Right atrium auricular region (tissue), 2 donors: ENCODE results near the gene TSPAN9. TPM values are rescaled to one million over a fixed set of nuclear protein-coding genes. Genes with fewer than 3 reads are reported as not detected.
A peak's percentile ranks its signal among the peaks of the same experiment; 100 is the strongest.

ENCODE experiments used
- DNase-seq: peaks from one replicate; pipeline ENCODE4 v3.0.0-alpha.2; 2019; ENCODE audit warnings: low spot score
- H3K27ac ChIP-seq, 2 donors: fragments of 200-600 bp; sonication (generic); 1 replicate in 1 of 2; 2 replicates in 1 of 2; pipeline ENCODE4 v1.5.1; 2016 to 2019
- H3K27me3 ChIP-seq, 2 donors: fragments of 200-600 bp; sonication (generic); one replicate each; pipeline versions ENCODE4 v1.5.1 to v1.6.0; 2017 to 2019
- H3K36me3 ChIP-seq: fragments of 200-600 bp; sonication (generic); one replicate; pipeline ENCODE4 v1.5.1; 2016
- H3K4me1 ChIP-seq, 2 donors: fragments of 200-600 bp; sonication (generic); one replicate each; pipeline versions ENCODE4 v1.5.1 to v1.6.0; 2017 to 2019
- H3K4me3 ChIP-seq, 2 donors: fragments of 200-600 bp; sonication (generic); 1 replicate in 1 of 2; 2 replicates in 1 of 2; pipeline ENCODE4 v1.5.1; 2017 to 2019; ENCODE audit warnings: mild to moderate bottlenecking in 1 of 2, moderate library complexity in 1 of 2
- H3K9me3 ChIP-seq, 2 donors: fragments of 200-600 bp; sonication (generic); one replicate each; pipeline ENCODE4 v1.5.1; 2019
- total RNA-seq, 2 donors: library from RNA; depleted of rRNA; stranded (reverse); fragments of >200 nt; gene quantifications; one replicate each; pipeline ENCODE4 v1.1.0, GENCODE V29; 2016
- TF ChIP-seq, protein P1 (sequence below), 2 donors: fragments of 200-600 bp; sonication (generic); IDR thresholded peaks; one replicate each; pipeline ENCODE4 v1.5.1; 2019; ENCODE audit warnings: antibody characterized with exemption in 2 of 2

Gene TSPAN9
- total RNA-seq, 2 donors from 2014 or later, result 103 to 185 TPM

DNA sequence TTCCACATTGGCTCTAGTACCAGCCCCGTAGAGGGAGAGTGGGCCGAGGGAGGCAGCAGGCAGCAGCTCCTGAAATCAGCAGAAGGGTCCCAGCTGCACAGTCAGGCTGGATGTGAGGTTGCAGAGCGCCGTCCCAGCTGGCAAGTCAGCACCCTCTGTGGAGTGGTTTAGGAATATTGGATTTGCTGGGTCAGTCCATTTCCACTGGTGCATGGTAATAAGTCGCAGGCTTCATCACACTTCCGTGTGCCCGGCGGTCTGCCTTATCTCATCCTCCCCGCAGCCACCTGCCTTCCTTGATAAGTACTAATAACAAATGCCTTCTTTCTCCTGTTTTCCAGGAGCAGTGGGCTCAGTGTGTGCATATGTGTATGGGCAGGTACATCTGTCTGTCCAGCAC, 112.9 kb downstream of the TSPAN9 start:
- TF ChIP-seq, protein P1, sequence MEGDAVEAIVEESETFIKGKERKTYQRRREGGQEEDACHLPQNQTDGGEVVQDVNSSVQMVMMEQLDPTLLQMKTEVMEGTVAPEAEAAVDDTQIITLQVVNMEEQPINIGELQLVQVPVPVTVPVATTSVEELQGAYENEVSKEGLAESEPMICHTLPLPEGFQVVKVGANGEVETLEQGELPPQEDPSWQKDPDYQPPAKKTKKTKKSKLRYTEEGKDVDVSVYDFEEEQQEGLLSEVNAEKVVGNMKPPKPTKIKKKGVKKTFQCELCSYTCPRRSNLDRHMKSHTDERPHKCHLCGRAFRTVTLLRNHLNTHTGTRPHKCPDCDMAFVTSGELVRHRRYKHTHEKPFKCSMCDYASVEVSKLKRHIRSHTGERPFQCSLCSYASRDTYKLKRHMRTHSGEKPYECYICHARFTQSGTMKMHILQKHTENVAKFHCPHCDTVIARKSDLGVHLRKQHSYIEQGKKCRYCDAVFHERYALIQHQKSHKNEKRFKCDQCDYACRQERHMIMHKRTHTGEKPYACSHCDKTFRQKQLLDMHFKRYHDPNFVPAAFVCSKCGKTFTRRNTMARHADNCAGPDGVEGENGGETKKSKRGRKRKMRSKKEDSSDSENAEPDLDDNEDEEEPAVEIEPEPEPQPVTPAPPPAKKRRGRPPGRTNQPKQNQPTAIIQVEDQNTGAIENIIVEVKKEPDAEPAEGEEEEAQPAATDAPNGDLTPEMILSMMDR (IDR thresholded peaks at IDR 0.05), result no peak
- no peak for DNase-seq

DNA sequence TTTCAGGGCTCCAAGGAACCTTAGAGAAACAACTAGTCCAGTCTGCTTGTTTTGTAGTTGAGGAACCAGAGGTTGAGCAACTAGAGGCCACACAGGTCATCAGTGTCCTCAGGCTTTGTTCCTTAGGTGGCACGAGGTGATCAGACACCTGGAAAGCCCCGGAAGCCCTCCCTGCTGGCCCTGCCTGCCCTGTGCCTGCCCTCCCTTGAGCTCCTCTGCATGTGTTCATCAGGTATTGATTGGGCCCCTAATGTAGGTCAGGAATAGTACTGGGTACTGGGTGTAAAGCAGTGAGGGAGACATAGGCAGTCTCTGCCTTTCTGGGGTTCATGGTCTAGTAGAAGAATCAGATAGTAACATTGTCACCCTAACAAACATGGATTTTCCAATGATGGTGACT, 114.3 kb downstream of the TSPAN9 start:
- Histone ChIP-seq H3K36me3 (no peaks in the 10 kb centered on the region), H3K4me1 (peaks cover 0 to 60% of the 10 kb centered on the region in 2 donors), H3K27me3 (no peaks in the 10 kb centered on the region), H3K9me3 (no peaks in the 10 kb centered on the region), H3K27ac (no peak overlapping the region), H3K4me3 (no peak overlapping the region)
- no peak for DNase-seq
- TF ChIP-seq, protein P1 (IDR thresholded peaks at IDR 0.05), result no peak

More for the DNA sequence above, 112.9 kb downstream of the TSPAN9 start:
- H3K9me3 ChIP-seq, result no peaks in the 10 kb centered on the region
- H3K27me3 ChIP-seq, result no peaks in the 10 kb centered on the region
- H3K27ac ChIP-seq, result peak overlapping the region in 1 of 2 donors; percentile 10
- H3K4me3 ChIP-seq, result no peak overlapping the region
- H3K36me3 ChIP-seq, result no peaks in the 10 kb centered on the region
- H3K4me1 ChIP-seq, result peaks cover 0 to 73% of the 10 kb centered on the region in 2 donors

- Histone ChIP-seq H3K4me1 (peaks cover 0 to 52% of the 10 kb centered on the region in 2 donors), H3K27me3 (no peaks in the 10 kb centered on the region), H3K4me3 (no peak overlapping the region), H3K36me3 (no peaks in the 10 kb centered on the region), H3K9me3 (no peaks in the 10 kb centered on the region), H3K27ac (no peak overlapping the region)
- TF ChIP-seq, protein P1 (IDR thresholded peaks at IDR 0.05), result no peak
- DNase-seq, result no peak
Observed at GRCh38 chr12:3192221-3192620, 115.0 kb downstream of the TSPAN9 start.

- Histone ChIP-seq H3K4me1 (peaks cover 0 to 43% of the 10 kb centered on the region in 2 donors), H3K27me3 (no peaks in the 10 kb centered on the region), H3K36me3 (no peaks in the 10 kb centered on the region), H3K27ac (no peak overlapping the region), H3K4me3 (no peak overlapping the region), H3K9me3 (no peaks in the 10 kb centered on the region)
- DNase-seq, result no peak
- TF ChIP-seq, protein P1 (IDR thresholded peaks at IDR 0.05), result no peak
Observed at GRCh38 chr12:3193131-3193530, 116.0 kb downstream of the TSPAN9 start.

DNA sequence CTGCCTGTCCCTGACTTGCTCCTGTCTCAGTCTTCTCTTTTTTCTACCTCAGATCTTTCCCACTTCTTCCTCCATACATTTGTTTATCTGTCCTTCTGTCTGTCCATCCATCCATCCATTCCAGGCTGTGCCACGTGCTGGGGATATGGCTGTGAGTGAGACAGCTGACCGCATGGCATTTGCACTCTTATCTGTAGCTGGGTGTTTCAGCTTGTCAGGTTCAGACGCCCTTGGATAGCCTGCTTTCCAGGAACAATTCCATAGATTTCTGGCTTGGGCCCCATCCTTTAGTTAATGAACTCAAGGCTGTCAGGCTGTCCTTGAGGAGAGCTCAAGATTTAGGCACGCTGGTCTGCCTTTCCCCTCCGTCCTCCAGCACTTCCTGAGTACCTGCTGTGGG, 116.6 kb downstream of the TSPAN9 start:
- no peak for DNase-seq
- Histone ChIP-seq H3K27ac (no peak overlapping the region), H3K9me3 (no peaks in the 10 kb centered on the region), H3K36me3 (no peaks in the 10 kb centered on the region), H3K27me3 (no peaks in the 10 kb centered on the region), H3K4me3 (no peak overlapping the region), H3K4me1 (peaks cover 0 to 37% of the 10 kb centered on the region in 2 donors)
- TF ChIP-seq, protein P1 (IDR thresholded peaks at IDR 0.05), result no peak

DNA sequence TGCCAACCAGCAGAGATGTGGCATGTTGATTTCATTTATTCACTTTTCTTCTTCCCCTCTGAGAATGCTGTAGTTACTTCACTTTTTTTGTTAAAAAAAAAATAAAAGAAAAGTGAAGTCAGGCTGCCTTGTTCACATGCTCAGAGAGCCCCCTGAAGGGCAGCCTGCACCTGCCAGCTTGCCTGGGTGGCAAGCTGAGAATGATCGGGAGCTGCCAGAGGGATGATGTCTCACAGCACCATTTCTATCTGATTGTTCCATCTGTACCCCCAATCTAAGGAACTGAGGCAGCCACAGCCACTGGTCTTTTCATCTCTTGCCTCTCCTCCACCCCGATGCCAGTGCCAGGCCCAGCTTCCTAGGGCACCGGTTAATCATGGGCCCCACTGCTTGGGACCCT, 118.2 kb downstream of the TSPAN9 start:
- DNase-seq, result no peak
- Histone ChIP-seq H3K27me3 (no peaks in the 10 kb centered on the region), H3K27ac (no peak overlapping the region), H3K4me1 (peaks cover 0 to 35% of the 10 kb centered on the region in 2 donors), H3K36me3 (no peaks in the 10 kb centered on the region), H3K9me3 (no peaks in the 10 kb centered on the region), H3K4me3 (no peak overlapping the region)
- TF ChIP-seq, protein P1 (IDR thresholded peaks at IDR 0.05), result no peak
